NCI-H1436 treated with DMSO at 0.1 percent for 48 hours (cell line): ENCODE data around the gene RYR1.
"Not testable (repeated sequence)": the region's sequence is repeated elsewhere in the genome, so short reads cannot be mapped to it uniquely, and the experiment has no call there.

Experiments
- DNase-seq: peaks from one replicate; lab custom pipeline; 2025; lab: John Stamatoyannopoulos, UW

The RYR1 gene

GRCh38 chr19:38514812-38515633, 81.5 kb downstream of the RYR1 start:
- DNase-seq = no peak

DNA sequence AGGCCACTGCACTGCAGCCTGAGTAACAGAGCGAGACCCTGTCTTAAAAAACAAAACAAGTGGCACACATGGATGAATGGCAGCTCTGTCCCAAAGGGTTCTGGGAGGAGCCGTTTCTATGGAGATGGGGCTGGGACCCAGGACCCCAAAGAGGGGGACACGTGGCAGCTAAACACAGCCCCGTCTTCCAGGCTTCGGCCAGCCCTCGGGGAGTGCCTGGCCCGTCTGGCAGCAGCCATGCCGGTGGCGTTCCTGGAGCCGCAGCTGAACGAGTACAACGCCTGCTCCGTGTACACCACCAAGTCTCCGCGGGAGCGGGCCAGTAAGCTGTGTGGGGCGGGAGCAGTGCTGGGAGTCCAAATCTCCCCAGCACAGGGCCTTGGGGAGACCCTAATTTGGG, 82.4 kb downstream of the RYR1 start:
- no peak for DNase-seq

DNA sequence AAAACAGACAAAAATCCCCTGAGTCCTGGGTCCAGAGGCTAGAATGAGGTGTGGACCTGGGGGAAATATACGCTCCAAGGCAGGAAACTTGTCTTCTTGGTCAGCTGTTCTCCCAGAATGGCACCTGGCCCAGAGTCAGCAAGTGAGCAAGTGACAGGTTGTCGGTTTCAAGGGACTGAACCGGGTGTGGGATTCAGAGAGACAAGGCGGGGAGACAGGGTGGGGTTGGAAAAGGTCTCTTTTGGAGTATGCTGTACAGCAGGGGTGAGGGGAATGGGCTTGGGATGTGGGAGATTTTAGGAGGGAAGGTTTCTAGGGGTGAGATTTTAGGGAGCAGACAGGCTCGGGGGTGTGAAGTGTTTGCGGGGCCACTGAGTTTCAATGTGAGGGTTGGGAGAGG, 83.3 kb downstream of the RYR1 start:
- no peak for DNase-seq

DNA sequence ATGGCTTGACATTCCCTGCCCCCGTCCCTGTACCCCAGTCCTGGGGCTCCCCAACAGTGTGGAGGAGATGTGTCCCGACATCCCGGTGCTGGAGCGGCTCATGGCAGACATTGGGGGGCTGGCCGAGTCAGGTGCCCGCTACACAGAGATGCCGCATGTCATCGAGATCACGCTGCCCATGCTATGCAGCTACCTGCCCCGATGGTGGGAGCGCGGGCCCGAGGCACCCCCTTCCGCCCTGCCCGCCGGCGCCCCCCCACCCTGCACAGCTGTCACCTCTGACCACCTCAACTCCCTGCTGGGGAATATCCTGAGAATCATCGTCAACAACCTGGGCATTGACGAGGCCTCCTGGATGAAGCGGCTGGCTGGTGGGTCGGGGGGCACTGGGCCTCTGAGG, 83.8 kb downstream of the RYR1 start:
- no peak for DNase-seq

DNA sequence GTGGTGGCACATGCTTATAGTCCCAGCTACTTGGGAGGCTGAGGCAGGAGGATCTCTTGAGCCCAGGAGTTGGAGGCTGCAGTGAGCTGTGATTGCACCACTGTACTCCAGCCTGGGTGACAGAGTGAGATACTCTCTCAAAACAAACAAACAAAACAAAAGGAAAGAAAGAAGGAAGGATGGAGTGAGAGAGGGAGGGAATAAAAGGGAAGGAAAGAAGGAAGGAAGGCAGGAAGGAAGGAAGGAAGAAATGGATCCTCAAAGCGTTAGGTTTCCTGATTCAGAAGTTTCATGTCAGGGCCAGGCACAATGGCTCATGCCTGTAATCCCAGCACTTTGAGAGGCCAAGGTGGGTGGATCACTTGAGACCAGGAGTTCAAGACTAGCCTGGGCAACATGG, 84.5 kb downstream of the RYR1 start:
- DNase-seq = not testable (repeated sequence)

DNA sequence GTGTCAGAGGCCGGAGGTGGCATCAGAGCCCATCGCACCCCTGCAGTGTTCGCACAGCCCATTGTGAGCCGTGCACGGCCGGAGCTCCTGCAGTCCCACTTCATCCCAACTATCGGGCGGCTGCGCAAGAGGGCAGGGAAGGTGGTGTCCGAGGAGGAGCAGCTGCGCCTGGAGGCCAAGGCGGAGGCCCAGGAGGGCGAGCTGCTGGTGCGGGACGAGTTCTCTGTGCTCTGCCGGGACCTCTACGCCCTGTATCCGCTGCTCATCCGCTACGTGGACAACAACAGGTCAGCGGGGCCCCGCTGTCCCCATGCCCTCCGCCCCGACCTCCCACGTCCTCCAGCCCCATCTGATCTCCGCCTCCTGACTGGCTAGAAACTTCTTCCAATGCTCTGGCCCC, 85.7 kb downstream of the RYR1 start:
- DNase-seq = no peak

DNA sequence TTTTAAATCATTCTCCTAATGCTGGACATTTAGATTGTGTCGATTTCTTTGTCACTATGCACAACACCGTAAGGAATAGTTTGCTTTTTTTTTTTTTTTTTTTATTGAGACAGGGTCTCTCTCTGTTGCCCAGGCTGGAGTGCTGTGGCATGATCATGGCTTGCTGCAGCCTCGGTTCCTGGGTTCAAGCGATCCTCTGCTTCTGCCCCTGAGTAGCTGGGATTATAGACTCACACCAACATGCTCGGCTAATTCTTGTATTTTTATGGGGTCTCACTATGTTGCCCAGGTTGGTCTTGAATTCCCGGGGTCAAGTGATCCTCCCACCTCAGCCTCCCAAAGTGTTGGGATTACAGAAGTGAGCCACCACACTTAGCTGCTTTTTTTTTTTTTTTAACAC, 86.5 kb downstream of the RYR1 start:
- no peak for DNase-seq

DNA sequence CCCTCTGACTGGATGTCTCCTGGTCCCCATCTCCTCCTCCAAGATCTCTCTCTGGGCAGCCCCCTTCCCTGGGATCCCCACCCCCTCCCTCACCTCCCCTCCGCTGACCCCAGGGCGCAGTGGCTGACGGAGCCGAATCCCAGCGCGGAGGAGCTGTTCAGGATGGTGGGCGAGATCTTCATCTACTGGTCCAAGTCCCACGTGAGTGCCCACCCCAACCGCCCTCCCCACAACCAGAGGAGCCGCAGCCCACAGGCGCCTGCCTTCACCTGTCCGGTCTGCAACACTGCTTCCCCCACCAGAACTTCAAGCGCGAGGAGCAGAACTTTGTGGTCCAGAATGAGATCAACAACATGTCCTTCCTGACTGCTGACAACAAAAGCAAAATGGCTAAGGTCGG, 89.4 kb downstream of the RYR1 start:
- no peak for DNase-seq

GRCh38 chr19:38523319-38523718, 89.8 kb downstream of the RYR1 start:
- no peak for DNase-seq

DNA sequence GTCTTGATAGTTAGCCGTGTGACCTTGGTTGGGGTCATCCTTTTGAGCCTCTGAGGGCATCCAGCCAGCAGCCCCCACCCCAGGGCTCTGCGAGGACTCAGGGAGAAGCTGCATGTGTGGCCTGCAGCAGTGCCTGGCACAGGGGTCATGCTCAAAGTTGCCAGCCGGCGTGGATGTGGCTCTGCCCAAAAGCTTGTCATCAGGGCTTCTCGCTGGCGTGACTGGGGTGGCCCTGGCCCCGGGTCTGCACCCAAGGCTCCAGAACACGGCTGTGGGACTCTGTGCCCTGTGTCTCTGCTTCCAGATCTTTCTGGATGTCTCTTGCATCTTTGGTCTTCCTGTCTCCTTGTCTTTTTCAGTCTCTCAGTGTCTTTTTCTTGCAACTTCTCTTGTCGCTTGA, 90.9 kb downstream of the RYR1 start:
- no peak for DNase-seq

DNA sequence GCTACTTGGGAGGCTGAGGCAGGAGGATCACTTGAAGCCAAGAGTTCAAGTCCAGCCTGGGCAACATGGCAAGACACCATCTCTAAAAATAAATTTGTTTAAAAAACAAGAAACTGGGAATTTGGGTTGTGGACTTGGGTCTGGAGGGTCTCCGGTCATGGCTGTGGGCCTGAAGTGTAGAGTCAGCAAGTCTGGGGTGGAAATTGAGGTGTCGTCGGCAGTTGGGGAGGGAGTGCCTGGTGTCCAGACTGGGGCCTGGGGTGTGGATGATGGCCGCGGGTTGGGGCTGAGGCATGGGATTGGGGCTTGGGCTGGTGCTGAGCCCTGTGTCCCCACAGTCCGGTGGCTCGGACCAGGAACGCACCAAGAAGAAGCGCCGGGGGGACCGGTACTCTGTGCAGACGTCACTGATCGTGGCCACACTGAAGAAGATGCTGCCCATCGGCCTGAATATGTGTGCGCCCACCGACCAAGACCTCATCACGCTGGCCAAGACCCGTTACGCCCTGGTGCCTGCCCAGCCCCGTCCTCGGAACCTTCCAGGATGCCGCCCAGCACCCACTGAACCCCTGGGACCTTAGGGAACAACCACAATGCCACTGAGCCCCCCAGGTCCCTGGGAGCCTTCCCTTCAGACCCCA, 91.6 kb downstream of the RYR1 start:
- no peak for DNase-seq

DNA sequence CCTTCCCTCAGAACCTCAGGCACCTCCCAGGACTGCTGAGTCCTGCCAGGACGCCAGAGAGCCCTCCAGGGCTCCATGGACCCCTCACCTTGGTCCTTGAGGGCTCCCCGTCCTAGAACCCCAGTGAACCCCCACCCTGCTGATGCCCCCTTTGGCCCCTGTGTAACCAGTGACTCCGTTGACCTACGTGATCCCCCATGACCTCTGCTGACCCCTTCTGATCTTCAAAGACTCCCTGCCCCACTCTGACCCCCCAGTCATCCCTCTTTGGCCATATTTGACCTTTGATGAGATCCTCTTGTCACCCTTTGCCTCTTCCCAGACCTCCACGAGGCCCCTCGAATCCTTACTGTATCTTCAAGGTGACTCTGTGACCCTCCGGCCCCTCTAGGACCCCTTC, 92.9 kb downstream of the RYR1 start:
- no peak for DNase-seq

DNA sequence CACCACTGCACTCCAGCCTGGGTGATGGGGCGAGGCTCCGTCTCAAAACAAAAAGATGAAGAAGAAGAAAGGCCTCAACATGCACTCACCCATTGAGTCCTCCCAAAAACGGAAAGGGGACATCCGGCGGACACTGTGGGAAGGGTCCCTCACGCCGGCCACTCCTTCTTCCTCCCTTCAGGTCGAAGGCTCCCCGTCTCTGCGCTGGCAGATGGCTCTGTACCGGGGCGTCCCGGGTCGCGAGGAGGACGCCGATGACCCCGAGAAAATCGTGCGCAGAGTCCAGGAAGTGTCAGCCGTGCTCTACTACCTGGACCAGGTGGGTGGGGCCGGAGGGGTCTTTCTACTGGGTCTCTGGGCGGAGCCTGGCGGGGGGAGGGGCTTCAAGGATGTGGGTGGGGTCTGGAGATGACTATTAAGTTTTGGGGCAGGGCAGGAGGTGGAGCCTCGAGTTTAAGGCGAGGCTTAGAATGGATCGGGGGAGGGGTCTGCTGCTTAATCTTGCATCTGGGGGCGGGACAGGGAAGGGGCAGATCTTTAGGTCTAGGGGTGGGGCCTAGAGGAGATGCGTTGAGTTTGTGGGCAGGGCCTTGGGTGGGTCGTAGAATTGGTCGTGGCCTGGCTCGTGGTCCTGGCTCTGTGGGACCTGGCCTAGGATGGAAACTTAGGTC, 94.1 kb downstream of the RYR1 start:
- DNase-seq = no peak

DNA sequence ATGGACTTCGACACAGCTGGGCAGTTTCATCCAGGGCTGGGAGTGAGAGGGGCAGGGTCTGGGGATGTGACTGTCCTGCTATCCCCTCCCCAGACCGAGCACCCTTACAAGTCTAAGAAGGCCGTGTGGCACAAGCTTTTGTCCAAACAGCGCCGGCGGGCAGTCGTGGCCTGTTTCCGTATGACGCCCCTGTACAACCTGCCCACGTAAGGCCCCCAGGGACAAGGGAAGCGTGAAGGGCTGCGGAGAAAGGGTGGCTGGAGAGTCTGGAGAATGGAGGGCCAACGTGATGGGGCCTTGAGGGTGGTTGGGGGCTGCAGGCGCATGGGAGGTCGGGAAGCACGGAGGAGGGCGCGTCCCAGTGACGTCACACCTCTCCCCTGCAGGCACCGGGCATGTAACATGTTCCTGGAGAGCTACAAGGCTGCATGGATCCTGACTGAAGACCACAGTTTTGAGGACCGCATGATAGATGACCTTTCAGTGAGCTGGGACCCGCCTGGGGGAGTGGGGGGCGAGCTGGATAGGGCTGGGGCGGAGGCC, 94.8 kb downstream of the RYR1 start:
- DNase-seq = no peak

DNA sequence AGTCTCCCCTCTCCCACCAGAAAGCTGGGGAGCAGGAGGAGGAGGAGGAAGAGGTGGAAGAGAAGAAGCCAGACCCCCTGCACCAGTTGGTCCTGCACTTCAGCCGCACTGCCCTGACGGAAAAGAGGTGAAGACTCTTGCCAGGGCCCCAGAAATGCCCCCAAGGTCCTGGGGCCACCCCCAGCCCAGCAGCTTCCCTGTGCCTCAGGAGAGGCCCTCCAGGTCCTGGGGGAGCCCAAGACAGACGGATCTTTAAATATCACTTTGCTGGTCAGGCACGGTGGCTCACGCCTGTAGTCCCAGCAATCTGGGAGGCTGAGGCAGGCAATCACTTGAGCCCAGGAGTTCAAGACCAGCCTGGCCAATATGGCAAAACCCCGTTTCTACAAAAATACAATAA, 95.4 kb downstream of the RYR1 start:
- DNase-seq = no peak

GRCh38 chr19:38531515-38531914, 98.0 kb downstream of the RYR1 start:
- no peak for DNase-seq

GRCh38 chr19:38532939-38533338, 99.4 kb downstream of the RYR1 start:
- DNase-seq = no peak

DNA sequence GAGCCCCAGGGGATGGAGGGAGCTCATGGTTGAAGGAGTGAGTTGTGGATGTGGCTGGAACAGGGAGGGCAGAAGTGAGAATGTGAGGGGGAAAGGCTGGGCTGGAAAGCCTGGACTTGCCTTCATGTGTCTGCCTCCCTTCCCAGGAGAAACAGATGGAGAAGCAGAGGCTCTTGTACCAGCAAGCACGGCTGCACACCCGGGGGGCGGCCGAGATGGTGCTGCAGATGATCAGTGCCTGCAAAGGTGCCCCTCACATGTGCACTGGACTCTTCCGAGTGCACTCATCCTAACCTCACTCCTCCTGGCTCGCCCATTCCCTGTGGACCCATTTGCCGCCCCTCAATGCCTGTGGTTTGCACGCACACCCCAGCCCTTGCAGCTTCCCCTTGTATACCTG, 101.1 kb downstream of the RYR1 start:
- DNase-seq = no peak

- DNase-seq = no peak
Measured at GRCh38 chr19:38535212-38535611, 101.7 kb downstream of the RYR1 start.

GRCh38 chr19:38537071-38537936, 103.8 kb downstream of the RYR1 start:
- DNase-seq = no peak

GRCh38 chr19:38538386-38538785, 104.9 kb downstream of the RYR1 start:
- no peak for DNase-seq
